T-cell (primary cell): ENCODE measurements around the gene ORC6. TPM values are rescaled to one million over a fixed set of nuclear protein-coding genes. Genes with fewer than 3 reads are reported as not detected.
A peak's percentile ranks its signal among the peaks of the same experiment; 100 is the strongest.

Source experiments
- ATAC-seq, 4 experiments: fragments of 200-7000 bp in 3 of 4; fragments of 150-1000 bp in 1 of 4; cut with Tn5 transposase; replicated peaks in 1 of 4; 1 replicate in 3 of 4; 2 replicates in 1 of 4; pipeline ENCODE4 v1.10.0; 2021; ENCODE audit warnings: moderate library complexity in 3 of 4, mild to moderate bottlenecking in 2 of 4, moderate number of reproducible peaks in 1 of 4
- CTCF ChIA-PET, 2 donors: fragments of 300-600 bp; sonication (Branson Sonifier 250); formaldehyde crosslinking; loops; one replicate each; lab custom pipeline; 2022; ENCODE audit warnings: antibody characterized with exemption in 2 of 2; lab: Charles Lee
- POLR2A ChIA-PET, 2 donors: fragments of 300-600 bp; sonication (Branson Sonifier 250); formaldehyde crosslinking; loops; one replicate each; lab custom pipeline; 2022; ENCODE audit warnings: antibody characterized with exemption in 2 of 2; lab: Charles Lee
- DNase-seq, 35 experiments: peaks; one replicate each; pipeline versions ENCODE4 v3.0.0 to v3.0.0-alpha.2; 2013 to 2023
- H3K27ac ChIP-seq: one replicate; pipeline ENCODE4 v1.5.1; 2013; ENCODE audit warnings: low read length
- H3K27me3 ChIP-seq, 2 experiments: replicated peaks in 1 of 2; 1 replicate in 1 of 2; 2 replicates in 1 of 2; pipeline versions ENCODE4 v1.6.1 to v1.7.0; 2013; ENCODE audit warnings: low read length in 1 of 2, mixed read lengths in 1 of 2; ENCODE audit not compliant: control insufficient read depth in 2 of 2, insufficient read depth in 2 of 2; ENCODE audit errors: extremely low read depth in 1 of 2
- H3K36me3 ChIP-seq, 2 donors: 1 replicate in 1 of 2; 2 replicates in 1 of 2; pipeline versions ENCODE4 v1.6.1 to v1.7.0; 2013; ENCODE audit warnings: low read length in 1 of 2; ENCODE audit not compliant: control insufficient read depth in 2 of 2, insufficient read depth in 1 of 2; ENCODE audit errors: extremely low read depth in 1 of 2
- H3K4me1 ChIP-seq, 2 experiments: 1 replicate in 1 of 2; 2 replicates in 1 of 2; pipeline versions ENCODE4 v1.6.1 to v1.7.0; 2013; ENCODE audit warnings: low read length in 2 of 2, mixed read lengths in 1 of 2; ENCODE audit not compliant: insufficient read depth in 2 of 2, control insufficient read depth in 1 of 2; ENCODE audit errors: extremely low read depth in 1 of 2
- H3K4me3 ChIP-seq, 2 donors: 1 replicate in 1 of 2; 2 replicates in 1 of 2; pipeline versions ENCODE4 v1.5.1 to v1.7.0; 2013; ENCODE audit warnings: mild to moderate bottlenecking in 2 of 2, low read length in 1 of 2, moderate library complexity in 1 of 2; ENCODE audit not compliant: control insufficient read depth in 1 of 2; ENCODE audit errors: extremely low read depth in 1 of 2
- H3K9me3 ChIP-seq: 2 replicates; pipeline ENCODE4 v1.7.0; 2013
- H3K27ac Mint-ChIP-seq, 2 donors: one replicate each; pipeline ENCODE4 v1.8.0; 2020 to 2021; ENCODE audit warnings: mild to moderate bottlenecking in 2 of 2, mixed read lengths in 2 of 2
- H3K27me3 Mint-ChIP-seq, 2 donors: one replicate each; pipeline ENCODE4 v1.8.0; 2021 to 2022; ENCODE audit warnings: mixed read lengths in 2 of 2
- H3K36me3 Mint-ChIP-seq: one replicate; pipeline ENCODE4 v1.8.0; 2021; ENCODE audit warnings: mixed read lengths
- H3K4me1 Mint-ChIP-seq, 3 donors: one replicate each; pipeline ENCODE4 v1.8.0; 2020 to 2022; ENCODE audit warnings: mixed read lengths in 3 of 3, mild to moderate bottlenecking in 1 of 3
- H3K4me3 Mint-ChIP-seq, 3 donors: one replicate each; pipeline ENCODE4 v1.8.0; 2020 to 2022; ENCODE audit warnings: mild to moderate bottlenecking in 3 of 3, mixed read lengths in 3 of 3, moderate library complexity in 3 of 3
- H3K9me3 Mint-ChIP-seq, 3 donors: one replicate each; pipeline ENCODE4 v1.8.0; 2020 to 2022; ENCODE audit warnings: mixed read lengths in 3 of 3
- WGBS: methylation state at CpG from one replicate; pipeline ENCODE4 v1.1.5; 2013; ENCODE audit warnings: missing lambda C conversion rate; ENCODE audit not compliant: insufficient coverage; 5-methylcytosine and 5-hydroxymethylcytosine counted together
- total RNA-seq, 35 experiments: library from RNA in 6 of 35; stranded (reverse) in 6 of 35; fragments of 120-200 nt in 1 of 35; gene quantifications; one replicate each; pipeline versions ENCODE4 v1.2.1 to v1.2.4 and lab custom pipeline; 2013 to 2026

ORC6 gene
- total RNA-seq, 5 donors from 2014 or later (not counting 1 experiment from before 2014, with no cell fraction given) = 2.6 to 6.2 (median 3.0) TPM

- CTCF ChIA-PET = no interaction called here
- H3K27ac ChIP-seq = no peak overlapping the region
These were observed 43.1 kb downstream of the ORC6 start for GRCh38 chr16:46732561-46732960.

GRCh38 chr16:46733319-46733830 lies 43.9 kb downstream of the ORC6 start:
- Histone ChIP-seq H3K9me3 (no peaks in the 10 kb centered on the region), H3K27me3 (peaks cover 0 to 4% of the 10 kb centered on the region in 2 experiments), H3K27ac (no peak overlapping the region), H3K36me3 (no peaks in the 10 kb centered on the region), H3K4me1 (no peaks in the 10 kb centered on the region), H3K4me3 (no peak overlapping the region)
- peaks cover 0 to 2% of the 10 kb centered on the region in 2 donors for H3K27me3 Mint-ChIP-seq
- 66% methylated on average over 3 of the region's 9 CpGs for whole genome bisulfite sequencing
- H3K27ac Mint-ChIP-seq = no peak overlapping the region
- no peaks in the 10 kb centered on the region for H3K4me1 Mint-ChIP-seq
- DNase-seq (no peak), ATAC-seq (no peak)
- ChIA-PET CTCF (no interaction called here), POLR2A (no interaction called here)
- H3K4me3 Mint-ChIP-seq = no peak overlapping the region
- no peaks in the 10 kb centered on the region for H3K36me3 Mint-ChIP-seq
- no peaks in the 10 kb centered on the region for H3K9me3 Mint-ChIP-seq

More at GRCh38 chr16:46732561-46732960, 43.1 kb downstream of the ORC6 start:
- POLR2A ChIA-PET = no interaction called here
- Histone ChIP-seq H3K27me3 (peaks cover 0 to 4% of the 10 kb centered on the region in 2 experiments), H3K4me3 (no peak overlapping the region), H3K9me3 (no peaks in the 10 kb centered on the region), H3K4me1 (no peaks in the 10 kb centered on the region), H3K36me3 (no peaks in the 10 kb centered on the region)
- no peaks in the 10 kb centered on the region for H3K36me3 Mint-ChIP-seq
- peaks cover 0 to 2% of the 10 kb centered on the region in 2 donors for H3K27me3 Mint-ChIP-seq
- H3K4me3 Mint-ChIP-seq = no peak overlapping the region
- DNase-seq (no peak), ATAC-seq (no peak)
- 94% methylated on average over 2 of the region's 4 CpGs for WGBS
- no peak overlapping the region for H3K27ac Mint-ChIP-seq
- no peaks in the 10 kb centered on the region for H3K4me1 Mint-ChIP-seq
- no peaks in the 10 kb centered on the region for H3K9me3 Mint-ChIP-seq

- Histone ChIP-seq H3K9me3 (no peaks in the 10 kb centered on the region), H3K27me3 (peaks cover 0 to 2% of the 10 kb centered on the region in 2 experiments), H3K4me3 (no peak overlapping the region), H3K27ac (no peak overlapping the region), H3K36me3 (no peaks in the 10 kb centered on the region), H3K4me1 (no peaks in the 10 kb centered on the region)
- POLR2A ChIA-PET = no interaction called here
- CTCF ChIA-PET = interaction anchor here in 1 of 2 donors (0.6 kb wide), 1 partner anchor 92 kb away, joined by 3 read pairs; no protein-coding TSS in a partner anchor
- Mint-ChIP-seq H3K4me3 (no peak overlapping the region), H3K4me1 (no peaks in the 10 kb centered on the region), H3K36me3 (no peaks in the 10 kb centered on the region), H3K27ac (no peak overlapping the region), H3K27me3 (no peaks in the 10 kb centered on the region), H3K9me3 (no peaks in the 10 kb centered on the region)
- DNase-seq (no peak), ATAC-seq (no peak)
- 90% methylated on average over 11 of the region's 12 CpGs for WGBS
These were observed 47.2 kb downstream of the ORC6 start for GRCh38 chr16:46736695-46737094.

- Histone ChIP-seq H3K4me3 (no peak overlapping the region), H3K9me3 (no peaks in the 10 kb centered on the region), H3K27ac (no peak overlapping the region), H3K27me3 (peaks cover 0 to 4% of the 10 kb centered on the region in 2 experiments), H3K36me3 (no peaks in the 10 kb centered on the region), H3K4me1 (no peaks in the 10 kb centered on the region)
- H3K9me3 Mint-ChIP-seq = no peaks in the 10 kb centered on the region
- DNase-seq (no peak), ATAC-seq (no peak)
- 84% methylated on average over 14 of the region's 14 CpGs for WGBS
- POLR2A ChIA-PET = no interaction called here
- H3K4me1 Mint-ChIP-seq = peaks cover 0 to under 1% (median 0%) of the 10 kb centered on the region in 3 donors
- H3K4me3 Mint-ChIP-seq = no peak overlapping the region
- no peaks in the 10 kb centered on the region for H3K36me3 Mint-ChIP-seq
- no peak overlapping the region for H3K27ac Mint-ChIP-seq
- CTCF ChIA-PET = interaction anchor here in 1 of 2 donors (0.5 kb wide), 1 partner anchor 48 kb away, joined by 4 read pairs; the partner anchor contains the start of gene ORC6
- H3K27me3 Mint-ChIP-seq = no peaks in the 10 kb centered on the region
These were observed 48.3 kb downstream of the ORC6 start for GRCh38 chr16:46737621-46738214.

DNA sequence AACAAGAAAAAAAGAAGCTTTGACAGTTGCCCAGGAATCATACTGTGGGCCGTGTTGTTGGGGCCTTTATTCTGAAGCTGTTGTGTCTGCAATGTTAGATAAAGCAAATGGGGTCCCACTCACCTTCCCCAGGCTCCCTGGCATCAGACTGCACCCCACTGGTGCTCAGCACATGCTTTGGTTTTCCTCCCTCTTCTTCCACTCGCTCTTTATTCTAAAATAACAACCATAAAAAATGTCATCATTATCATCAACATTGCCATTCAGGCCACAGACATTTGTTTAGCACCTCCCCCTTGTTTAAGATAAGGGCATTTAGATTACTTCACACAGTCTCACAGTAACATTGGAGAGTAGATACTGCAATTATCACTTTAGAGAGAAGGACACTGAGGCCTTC lies 50.5 kb downstream of the ORC6 start:
- Histone ChIP-seq H3K36me3 (no peaks in the 10 kb centered on the region), H3K9me3 (no peaks in the 10 kb centered on the region), H3K4me3 (no peak overlapping the region), H3K27me3 (peaks cover 0 to 4% of the 10 kb centered on the region in 2 experiments), H3K4me1 (peaks cover 0 to 3% of the 10 kb centered on the region in 2 experiments), H3K27ac (no peak overlapping the region)
- ATAC-seq = no peak
- Mint-ChIP-seq H3K9me3 (no peaks in the 10 kb centered on the region), H3K36me3 (no peaks in the 10 kb centered on the region), H3K4me3 (no peak overlapping the region), H3K27me3 (no peaks in the 10 kb centered on the region), H3K27ac (no peak overlapping the region), H3K4me1 (peaks cover 5 to 12% (median 8%) of the 10 kb centered on the region in 3 donors)
- WGBS = 100% methylated on average over 1 of the region's 2 CpGs
- ChIA-PET POLR2A (no interaction called here), CTCF (interaction anchor here in 1 of 2 donors (0.5 kb wide), 1 partner anchor 122 kb away, joined by 9 read pairs; no protein-coding TSS in a partner anchor)
- DNase-seq = no peak

DNA sequence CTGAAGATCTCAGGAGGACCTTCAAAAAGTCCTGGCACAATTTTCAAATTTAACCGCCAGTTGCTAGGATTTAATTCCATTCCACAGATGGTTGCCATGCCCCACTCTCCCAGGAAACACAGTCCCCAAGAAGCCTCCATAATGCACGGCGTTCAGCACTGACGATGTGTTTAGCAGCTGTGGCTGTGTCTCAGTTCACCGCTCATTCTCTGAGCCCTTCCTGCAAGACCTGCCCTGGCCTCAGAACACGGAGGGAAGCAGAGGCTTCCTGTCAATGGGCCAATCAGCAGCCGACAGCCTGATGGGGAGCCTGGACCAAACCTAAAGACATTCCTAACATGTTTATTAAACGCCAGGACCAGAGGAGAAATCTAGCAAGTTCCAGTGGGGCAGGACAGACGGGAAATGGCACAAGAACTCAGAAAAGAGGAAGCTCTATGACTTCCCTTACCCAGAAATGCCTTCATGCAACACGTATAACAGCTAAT lies 53.8 kb downstream of the ORC6 start:
- ChIA-PET CTCF (no interaction called here), POLR2A (interaction anchor here in 1 of 2 donors (0.6 kb wide), 1 partner anchor 75 kb away, joined by 3 read pairs; no protein-coding TSS in a partner anchor)
- H3K4me1 Mint-ChIP-seq = peaks cover 5 to 12% (median 8%) of the 10 kb centered on the region in 3 donors
- 42% methylated on average over 7 of the region's 10 CpGs for WGBS
- H3K27ac ChIP-seq = no peak overlapping the region
- H3K36me3 Mint-ChIP-seq = no peaks in the 10 kb centered on the region
- H3K9me3 Mint-ChIP-seq = no peaks in the 10 kb centered on the region
- DNase-seq (no peak), ATAC-seq (no peak)
- no peaks in the 10 kb centered on the region for H3K36me3 ChIP-seq
- H3K27ac Mint-ChIP-seq = no peak overlapping the region
- H3K4me3 Mint-ChIP-seq = peak overlapping the region in 2 of 3 donors; percentile 15 to 20
- no peaks in the 10 kb centered on the region for H3K9me3 ChIP-seq
- no peak overlapping the region for H3K4me3 ChIP-seq
- H3K27me3 ChIP-seq = peaks cover 0 to 14% of the 10 kb centered on the region in 2 experiments
- no peaks in the 10 kb centered on the region for H3K27me3 Mint-ChIP-seq
- H3K4me1 ChIP-seq = peaks cover 0 to 3% of the 10 kb centered on the region in 2 experiments
